GM19023 (cell line): ENCODE measurements around the gene CABCOCO1.

Experiments
- ATAC-seq: cut with Tn5 transposase; IDR thresholded peaks from one replicate; pipeline ENCODE4 v1.9.1; 2021; ENCODE audit warnings: mild to moderate bottlenecking, moderate library complexity; ENCODE audit not compliant: unreplicated experiment

Gene CABCOCO1

DNA sequence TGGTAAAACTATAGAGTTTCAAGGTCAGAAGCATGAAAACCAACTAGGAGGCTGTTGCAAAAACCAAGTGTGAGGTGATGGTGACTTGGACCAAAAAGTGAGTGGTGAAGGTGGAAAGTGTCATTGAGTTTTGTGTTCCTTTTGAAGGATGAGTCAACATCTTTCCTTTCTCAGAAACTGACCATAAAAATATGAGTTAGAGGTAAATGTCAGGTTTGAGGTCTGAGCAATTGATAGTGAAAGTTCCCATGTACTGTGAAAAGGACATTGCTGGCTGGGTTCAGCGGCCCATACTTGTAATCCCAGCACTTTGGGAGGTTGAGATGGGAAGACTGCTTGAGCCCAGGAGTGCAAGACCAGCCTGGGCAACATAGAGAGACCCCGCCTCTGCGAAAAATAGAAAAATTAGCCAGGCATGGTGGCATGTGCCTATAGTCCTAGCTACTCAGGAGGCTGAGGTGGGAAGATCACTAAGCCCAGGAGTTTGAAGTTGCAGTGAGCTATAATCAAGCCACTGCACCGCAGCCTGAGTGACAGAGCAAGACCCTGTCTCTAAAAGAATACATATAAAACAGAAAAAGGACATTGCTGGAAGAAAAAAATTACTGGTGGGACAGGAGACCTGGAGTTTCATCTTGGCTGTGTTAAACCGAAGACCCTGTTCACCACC is 149.5 kb downstream of the CABCOCO1 start:
- ATAC-seq: no peak

GRCh38 chr10:61812920-61813319 is 150.2 kb downstream of the CABCOCO1 start:
- no peak for ATAC-seq

GRCh38 chr10:61814160-61814559 is 151.4 kb downstream of the CABCOCO1 start:
- no peak for ATAC-seq

- ATAC-seq: no peak
Measured at GRCh38 chr10:61815496-61815895, 152.8 kb downstream of the CABCOCO1 start.
